Spleen (tissue), 11 donors: ENCODE data around the gene ADCY6. TPM values are rescaled to one million over a fixed set of nuclear protein-coding genes. Genes with fewer than 3 reads are reported as not detected.

Experiments
- DNase-seq: peaks from one replicate; pipeline ENCODE4 v3.0.0-alpha.2; 2020
- H3K27ac ChIP-seq, 8 donors: fragments of 200-600 bp; sonication (generic) in 7 of 8; 1 replicate in 4 of 8; 2 replicates in 4 of 8; pipeline versions ENCODE4 v1.5.0 to v1.8.0; 2016 to 2021; ENCODE audit warnings: inconsistent platforms in 4 of 8, mild to moderate bottlenecking in 4 of 8, moderate library complexity in 1 of 8
- H3K27me3 ChIP-seq, 7 donors: fragments of 200-600 bp; sonication (generic) in 6 of 7; replicated peaks in 1 of 7; 1 replicate in 4 of 7; 2 replicates in 3 of 7; pipeline versions ENCODE4 v1.5.0 to v1.8.0; 2016 to 2021; ENCODE audit warnings: inconsistent platforms in 3 of 7, mild to moderate bottlenecking in 1 of 7
- H3K36me3 ChIP-seq, 6 donors: fragments of 200-600 bp; sonication (generic) in 5 of 6; 1 replicate in 4 of 6; 2 replicates in 2 of 6; pipeline versions ENCODE4 v1.5.0 to v1.8.0; 2016 to 2021; ENCODE audit warnings: inconsistent platforms in 2 of 6
- H3K4me1 ChIP-seq, 6 donors: fragments of 200-600 bp; sonication (generic) in 5 of 6; 1 replicate in 3 of 6; 2 replicates in 3 of 6; pipeline versions ENCODE4 v1.5.0 to v1.8.0; 2016 to 2021; ENCODE audit warnings: inconsistent platforms in 3 of 6
- H3K4me3 ChIP-seq, 8 donors: fragments of 200-600 bp; sonication (generic) in 7 of 8; 1 replicate in 4 of 8; 2 replicates in 4 of 8; pipeline versions ENCODE4 v1.5.0 to v1.8.0; 2016 to 2021; ENCODE audit warnings: inconsistent platforms in 4 of 8, mild to moderate bottlenecking in 4 of 8, moderate library complexity in 2 of 8
- H3K9me3 ChIP-seq, 8 donors: fragments of 200-600 bp; sonication (generic) in 7 of 8; 1 replicate in 4 of 8; 2 replicates in 4 of 8; pipeline versions ENCODE4 v1.5.0 to v1.8.0; 2016 to 2021; ENCODE audit warnings: inconsistent platforms in 4 of 8
- CTCF ChIP-seq, 11 experiments: fragments of 200-600 bp in 7 of 11; fragments of 450-650 bp in 4 of 11; sonication (generic) in 4 of 11; IDR thresholded peaks in 8 of 11; conservative IDR thresholded peaks in 3 of 11; 1 replicate in 7 of 11; 2 replicates in 4 of 11; pipeline versions ENCODE4 v1.4.0 to v1.8.0; 2016 to 2021; ENCODE audit warnings: antibody characterized with exemption in 11 of 11, inconsistent platforms in 4 of 11, mild to moderate bottlenecking in 1 of 11
- POLR2A ChIP-seq, 3 donors: fragments of 450-650 bp; IDR thresholded peaks; one replicate each; pipeline ENCODE4 v1.5.1; 2017; ENCODE audit warnings: antibody characterized with exemption in 3 of 3, mild to moderate bottlenecking in 1 of 3
- POLR2AphosphoS5 ChIP-seq, 3 donors: sonication (generic); formaldehyde crosslinking; IDR thresholded peaks; one replicate each; pipeline ENCODE4 v1.5.1; 2017; ENCODE audit warnings: antibody characterized with exemption in 3 of 3
- WGBS, 5 donors: extraction: QIAGEN DNeasy Blood & Tissue Kit in 3 of 5; methylation state at CpG; one replicate each; pipeline versions ENCODE4 v1.1.5 to v1.1.7; 2013 to 2018; 5-methylcytosine and 5-hydroxymethylcytosine counted together
- intact Hi-C: fragments of 100-400 bp; cut with DNase I; formaldehyde crosslinking; loops from one replicate; pipeline ENCODE4 v1.15.0; 2023; ENCODE audit warnings: low total_unique reads
- polyA plus RNA-seq, 3 donors: library from polyadenylated mRNA; stranded (reverse); fragments of 200-250 nt; gene quantifications; one replicate each; pipeline ENCODE4 v1.2.1, GENCODE V29; 2013
- total RNA-seq, 7 donors: library from RNA; depleted of rRNA in 3 of 7; stranded (reverse); fragments of >200 nt in 3 of 7; fragmentation: NEBNext Ultra II Directional in 4 of 7; extraction: Animal tissue kit (Norgen Biotek cat#: 25700) in 4 of 7; gene quantifications; one replicate each; pipeline versions ENCODE4 v1.1.0 to v1.2.1, GENCODE V29; 2016 to 2021
- donor health status: healthy with polysubstance abuse.
- donor health status: DM: no; HTN: no; CAD: no; lungs with moderate emphysema.
- donor health status: DM: no; HTN: no; CAD: no.
- donor health status: Bipolar disorder and iron deficiency.
- donor health status: healthy.
- donor health status: DM: no; HTN: no; CAD: no.
- donor health status: DM: yes; HTN: yes; CAD: no.

Gene ADCY6
- total and polyA plus RNA-seq, 10 donors, result 1.6 to 20.4 (median 13.7) TPM

GRCh38 chr12:48819986-48820725 is 31.3 kb upstream of the ADCY6 start:
- intact Hi-C loops, result no loop called here
- TF ChIP-seq POLR2A (IDR thresholded peaks at IDR 0.05), result no peak
- no peak for TF ChIP-seq POLR2AphosphoS5 (IDR thresholded peaks at IDR 0.05)
- no peak for TF ChIP-seq CTCF (IDR thresholded peaks at IDR 0.05 in 8 of 11, conservative IDR thresholded peaks at IDR 0.05 in 3 of 11)
- H3K36me3 ChIP-seq, result no peaks in the 10 kb centered on the region
- DNase-seq, result no peak
- peaks cover 0 to 46% (median 27%) of the 10 kb centered on the region in 6 donors for H3K4me1 ChIP-seq
- 73 to 85% (median 77%) methylated on average over 5 of the region's 5 CpGs for WGBS, 5 donors
- no peak overlapping the region for H3K27ac ChIP-seq
- no peak overlapping the region for H3K4me3 ChIP-seq
- no peaks in the 10 kb centered on the region for H3K9me3 ChIP-seq
- peaks cover 0 to 43% (median 5%) of the 10 kb centered on the region in 7 donors for H3K27me3 ChIP-seq

GRCh38 chr12:48818831-48819590 is 30.1 kb upstream of the ADCY6 start:
- intact Hi-C loops, result no loop called here
- Histone ChIP-seq H3K27ac (peak overlapping the region in 4 of 8 donors; percentile 7 to 64 (median 40)), H3K36me3 (no peaks in the 10 kb centered on the region)

GRCh38 chr12:48817873-48818830 is 29.3 kb upstream of the ADCY6 start, which contains the start of gene CACNB3:
TSS of gene CACNB3 (plus strand) at chr12:48818496. CDS start at chr12:48818930, 434 bp downstream.
- H3K27ac ChIP-seq, result peak within 1 kb of the TSS in 4 of 8 donors; percentile 7 to 64 (median 40)
- 0 to 1% (median 1%) methylated on average over 62 to 79 of the region's 79 CpGs for WGBS, 5 donors

More at GRCh38 chr12:48818831-48819590, 30.1 kb upstream of the ADCY6 start:
- H3K9me3 ChIP-seq, result no peaks in the 10 kb centered on the region
- TF ChIP-seq POLR2A (IDR thresholded peaks at IDR 0.05), result no peak
- TF ChIP-seq CTCF (IDR thresholded peaks at IDR 0.05 in 8 of 11, conservative IDR thresholded peaks at IDR 0.05 in 3 of 11), result peak in 1 of 11 experiments; percentile 45
- TF ChIP-seq POLR2AphosphoS5 (IDR thresholded peaks at IDR 0.05), result no peak
- peak overlapping the region; percentile 44 to 88 (median 66) for H3K4me3 ChIP-seq
- peaks cover 0 to 43% (median 5%) of the 10 kb centered on the region in 7 donors for H3K27me3 ChIP-seq
- DNase-seq, result no peak
- 18 to 29% (median 20%) methylated on average over 21 to 37 of the region's 37 CpGs for WGBS, 5 donors
- peaks cover 1 to 57% (median 36%) of the 10 kb centered on the region in 6 donors for H3K4me1 ChIP-seq

More at GRCh38 chr12:48817873-48818830, 29.3 kb upstream of the ADCY6 start, which contains the start of gene CACNB3:
- Histone ChIP-seq H3K27me3 (peaks cover 0 to 43% (median 5%) of the 10 kb centered on the region in 7 donors), H3K4me3 (peak within 1 kb of the TSS; percentile 44 to 88 (median 66)), H3K4me1 (peaks cover 2 to 66% (median 42%) of the 10 kb centered on the region in 6 donors), H3K36me3 (no peaks in the 10 kb centered on the region), H3K9me3 (no peaks in the 10 kb centered on the region)
- intact Hi-C loops, result no loop called here
- peak; percentile 93 for DNase-seq
- TF ChIP-seq POLR2A (IDR thresholded peaks at IDR 0.05), result no peak
- peak; percentile 17 to 57 (median 56) for TF ChIP-seq POLR2AphosphoS5 (IDR thresholded peaks at IDR 0.05)
